ENCODE measurements around the gene CTSH.

DNA sequence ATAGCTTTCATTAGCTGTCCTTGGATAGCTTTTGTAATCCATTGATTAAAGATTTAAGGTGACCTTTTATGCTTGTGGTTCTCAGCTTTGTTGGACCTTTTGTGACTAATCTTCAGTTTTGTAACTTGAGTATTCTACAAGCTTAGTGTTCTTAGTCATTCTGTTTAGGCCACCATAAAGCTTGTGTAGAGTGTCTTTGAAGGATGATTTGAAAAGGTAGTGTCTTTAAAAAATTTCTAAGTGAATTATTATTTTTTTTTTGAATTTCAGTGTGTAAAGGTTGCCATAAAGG, 64.7 kb downstream of the CTSH start:
- TF ChIP-seq, protein P1, sequence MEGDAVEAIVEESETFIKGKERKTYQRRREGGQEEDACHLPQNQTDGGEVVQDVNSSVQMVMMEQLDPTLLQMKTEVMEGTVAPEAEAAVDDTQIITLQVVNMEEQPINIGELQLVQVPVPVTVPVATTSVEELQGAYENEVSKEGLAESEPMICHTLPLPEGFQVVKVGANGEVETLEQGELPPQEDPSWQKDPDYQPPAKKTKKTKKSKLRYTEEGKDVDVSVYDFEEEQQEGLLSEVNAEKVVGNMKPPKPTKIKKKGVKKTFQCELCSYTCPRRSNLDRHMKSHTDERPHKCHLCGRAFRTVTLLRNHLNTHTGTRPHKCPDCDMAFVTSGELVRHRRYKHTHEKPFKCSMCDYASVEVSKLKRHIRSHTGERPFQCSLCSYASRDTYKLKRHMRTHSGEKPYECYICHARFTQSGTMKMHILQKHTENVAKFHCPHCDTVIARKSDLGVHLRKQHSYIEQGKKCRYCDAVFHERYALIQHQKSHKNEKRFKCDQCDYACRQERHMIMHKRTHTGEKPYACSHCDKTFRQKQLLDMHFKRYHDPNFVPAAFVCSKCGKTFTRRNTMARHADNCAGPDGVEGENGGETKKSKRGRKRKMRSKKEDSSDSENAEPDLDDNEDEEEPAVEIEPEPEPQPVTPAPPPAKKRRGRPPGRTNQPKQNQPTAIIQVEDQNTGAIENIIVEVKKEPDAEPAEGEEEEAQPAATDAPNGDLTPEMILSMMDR (IDR thresholded peaks at IDR 0.05) = no peak
- TF ChIP-seq POLR2A (IDR thresholded peaks at IDR 0.05) = no peak
